ENCODE results near the gene CNOT6L. TPM values are rescaled to one million over a fixed set of nuclear protein-coding genes. Genes with fewer than 3 reads are reported as not detected.
A peak's percentile ranks its signal among the peaks of the same experiment; 100 is the strongest.

The CNOT6L gene
- total and polyA plus RNA-seq, 2 of the 13 experiments (the other 11 are each of a cell fraction or from before 2014, with no cell fraction given): 7.9 to 13.5 TPM

- TF ChIP-seq ZBTB40 (IDR thresholded peaks at IDR 0.05) (no peak), ZBTB40 (CRISPR knock-in tag; IDR thresholded peaks at IDR 0.05) (peak; percentile 75), ELF4 (CRISPR knock-in tag; IDR thresholded peaks at IDR 0.05; ENCODE audit: borderline replicate concordance) (peak; percentile 55; the same call in 1 of the 2 replicates), GMEB1 (CRISPR knock-in tag; IDR thresholded peaks at IDR 0.05; ENCODE audit: borderline replicate concordance) (peak; percentile 76; the same call in 1 of the 2 replicates), ZNF609 (CRISPR knock-in tag; IDR thresholded peaks at IDR 0.05; ENCODE audit: borderline replicate concordance) (peak; percentile 33; the same call in 1 of the 2 replicates), ZNF546 (CRISPR knock-in tag; conservative IDR thresholded peaks at IDR 0.05) (peak; percentile 69; the same call in 1 of the 2 replicates), UBTF (CRISPR knock-in tag; IDR thresholded peaks at IDR 0.05) (peak; percentile 96), RNF2 (conservative IDR thresholded peaks at IDR 0.05; ENCODE audit: low read depth) (no peak; the same call in 1 of the 2 replicates), TBX3 (IDR thresholded peaks at IDR 0.05; ENCODE audit: borderline replicate concordance) (peak; percentile 31; the same call in 1 of the 2 replicates)
Observed at GRCh38 chr4:77819843-77820648, 878 bp upstream of the CNOT6L start (continued).
